Measurements from ENCODE around the gene DNAH14. TPM values are rescaled to one million over a fixed set of nuclear protein-coding genes. Genes with fewer than 3 reads are reported as not detected.

The DNAH14 gene
- total and polyA plus RNA-seq, 2 experiments from 2014 or later: 55.3 to 80.2 TPM

GRCh38 chr1:225364439-225364838 is 435.0 kb downstream of the DNAH14 start (continued):
- no peak for TF ChIP-seq REST (IDR thresholded peaks at IDR 0.05; ENCODE audit: unreplicated experiment)

GRCh38 chr1:225366018-225366417 is 436.5 kb downstream of the DNAH14 start:
- Mint-ChIP-seq H3K4me1 (no peaks in the 10 kb centered on the region), H3K27ac (no peak overlapping the region), H3K9me3 (no peaks in the 10 kb centered on the region), H3K36me3 (ENCODE audit: low read depth) (no peaks in the 10 kb centered on the region), H3K27me3 (ENCODE audit: insufficient read depth, low read depth, poor library complexity) (peaks cover 15% of the 10 kb centered on the region), H3K4me3 (no peak overlapping the region)
- Histone ChIP-seq H3K79me2 (replicated peaks; ENCODE audit: insufficient read depth) (no peaks in the 10 kb centered on the region), H2AFZ (no peak overlapping the region), H3K4me3 (no peak overlapping the region), H3K27ac (ENCODE audit: low read depth) (no peak overlapping the region), H3K9me2 (ENCODE audit: insufficient read depth) (no peaks in the 10 kb centered on the region), H3K4me1 (ENCODE audit: insufficient read depth) (no peaks in the 10 kb centered on the region), H4K20me1 (replicated peaks; ENCODE audit: insufficient read depth) (no peaks in the 10 kb centered on the region), H3K36me3 (ENCODE audit: insufficient read depth) (no peaks in the 10 kb centered on the region), H3F3A (replicated peaks; ENCODE audit: low read depth) (no peaks in the 10 kb centered on the region), H3K27me3 (ENCODE audit: insufficient read depth) (peaks cover 56% of the 10 kb centered on the region), H3K4me2 (no peak overlapping the region)
- no peak for ATAC-seq
- no peak for DNase-seq (ENCODE audit: low spot score)
- no peak for TF ChIP-seq CREB1 (CRISPR knock-in tag; IDR thresholded peaks at IDR 0.05; ENCODE audit: low read depth)
- no peak for TF ChIP-seq REST (IDR thresholded peaks at IDR 0.05; ENCODE audit: unreplicated experiment)
- no peak for TF ChIP-seq ZNF331 (CRISPR knock-in tag; IDR thresholded peaks at IDR 0.05; ENCODE audit: low read depth)
- no peak for TF ChIP-seq JUNB (IDR thresholded peaks at IDR 0.05; ENCODE audit: unreplicated experiment)
- TF ChIP-seq EZH2 (IDR thresholded peaks at IDR 0.05; ENCODE audit: low read depth, unreplicated experiment): no peak
- no peak for TF ChIP-seq NANOG (IDR thresholded peaks at IDR 0.05; ENCODE audit: borderline replicate concordance)
- TF ChIP-seq CTCF (conservative IDR thresholded peaks at IDR 0.05; ENCODE audit: low read depth in 2 of 2): no peak
- TF ChIP-seq ZNF462 (CRISPR knock-in tag; IDR thresholded peaks at IDR 0.05): no peak
- TF ChIP-seq POLR2AphosphoS5 (IDR thresholded peaks at IDR 0.05; ENCODE audit: low read depth): no peak
- TF ChIP-seq EZH2phosphoT487 (IDR thresholded peaks at IDR 0.05; ENCODE audit: unreplicated experiment): no peak
- no peak for TF ChIP-seq ZNF114 (CRISPR knock-in tag; IDR thresholded peaks at IDR 0.05)

All from GM23338 (cell line).